ENCODE results near the gene NMT1. TPM values are rescaled to one million over a fixed set of nuclear protein-coding genes. Genes with fewer than 3 reads are reported as not detected.

Gene NMT1
- total and polyA plus RNA-seq, 2 of the 13 experiments (the other 11 are each of a cell fraction or from before 2014, with no cell fraction given), result 75.7 to 142 TPM

- TF ChIP-seq ZHX1 (CRISPR knock-in tag; IDR thresholded peaks at IDR 0.05; ENCODE audit: low read depth), result no peak
- TF ChIP-seq, protein P1, sequence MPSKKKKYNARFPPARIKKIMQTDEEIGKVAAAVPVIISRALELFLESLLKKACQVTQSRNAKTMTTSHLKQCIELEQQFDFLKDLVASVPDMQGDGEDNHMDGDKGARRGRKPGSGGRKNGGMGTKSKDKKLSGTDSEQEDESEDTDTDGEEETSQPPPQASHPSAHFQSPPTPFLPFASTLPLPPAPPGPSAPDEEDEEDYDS (CRISPR knock-in tag; IDR thresholded peaks at IDR 0.05), result no peak
- no peak for TF ChIP-seq ZFP90 (CRISPR knock-in tag; IDR thresholded peaks at IDR 0.05; ENCODE audit: borderline replicate concordance)
- TF ChIP-seq NFE2L1 (CRISPR knock-in tag; IDR thresholded peaks at IDR 0.05; ENCODE audit: borderline replicate concordance), result no peak
- no peak for TF ChIP-seq TOPORS (CRISPR knock-in tag; IDR thresholded peaks at IDR 0.05)
- TF ChIP-seq ZNF576 (CRISPR knock-in tag; IDR thresholded peaks at IDR 0.05), result no peak
- no peak for TF ChIP-seq U2AF2 (IDR thresholded peaks at IDR 0.05; ENCODE audit: low read depth, low read length)
- no peak for TF ChIP-seq ZSCAN30 (CRISPR knock-in tag; IDR thresholded peaks at IDR 0.05)
- no peak for TF ChIP-seq ZFP36L1 (CRISPR knock-in tag; IDR thresholded peaks at IDR 0.05)
- TF ChIP-seq, protein P2, sequence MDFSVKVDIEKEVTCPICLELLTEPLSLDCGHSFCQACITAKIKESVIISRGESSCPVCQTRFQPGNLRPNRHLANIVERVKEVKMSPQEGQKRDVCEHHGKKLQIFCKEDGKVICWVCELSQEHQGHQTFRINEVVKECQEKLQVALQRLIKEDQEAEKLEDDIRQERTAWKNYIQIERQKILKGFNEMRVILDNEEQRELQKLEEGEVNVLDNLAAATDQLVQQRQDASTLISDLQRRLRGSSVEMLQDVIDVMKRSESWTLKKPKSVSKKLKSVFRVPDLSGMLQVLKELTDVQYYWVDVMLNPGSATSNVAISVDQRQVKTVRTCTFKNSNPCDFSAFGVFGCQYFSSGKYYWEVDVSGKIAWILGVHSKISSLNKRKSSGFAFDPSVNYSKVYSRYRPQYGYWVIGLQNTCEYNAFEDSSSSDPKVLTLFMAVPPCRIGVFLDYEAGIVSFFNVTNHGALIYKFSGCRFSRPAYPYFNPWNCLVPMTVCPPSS (IDR thresholded peaks at IDR 0.05), result no peak
- TF ChIP-seq ZNF747 (CRISPR knock-in tag; IDR thresholded peaks at IDR 0.05; ENCODE audit: borderline replicate concordance), result no peak
- no peak for TF ChIP-seq ZNF264 (CRISPR knock-in tag; IDR thresholded peaks at IDR 0.05)
- TF ChIP-seq, protein P3, sequence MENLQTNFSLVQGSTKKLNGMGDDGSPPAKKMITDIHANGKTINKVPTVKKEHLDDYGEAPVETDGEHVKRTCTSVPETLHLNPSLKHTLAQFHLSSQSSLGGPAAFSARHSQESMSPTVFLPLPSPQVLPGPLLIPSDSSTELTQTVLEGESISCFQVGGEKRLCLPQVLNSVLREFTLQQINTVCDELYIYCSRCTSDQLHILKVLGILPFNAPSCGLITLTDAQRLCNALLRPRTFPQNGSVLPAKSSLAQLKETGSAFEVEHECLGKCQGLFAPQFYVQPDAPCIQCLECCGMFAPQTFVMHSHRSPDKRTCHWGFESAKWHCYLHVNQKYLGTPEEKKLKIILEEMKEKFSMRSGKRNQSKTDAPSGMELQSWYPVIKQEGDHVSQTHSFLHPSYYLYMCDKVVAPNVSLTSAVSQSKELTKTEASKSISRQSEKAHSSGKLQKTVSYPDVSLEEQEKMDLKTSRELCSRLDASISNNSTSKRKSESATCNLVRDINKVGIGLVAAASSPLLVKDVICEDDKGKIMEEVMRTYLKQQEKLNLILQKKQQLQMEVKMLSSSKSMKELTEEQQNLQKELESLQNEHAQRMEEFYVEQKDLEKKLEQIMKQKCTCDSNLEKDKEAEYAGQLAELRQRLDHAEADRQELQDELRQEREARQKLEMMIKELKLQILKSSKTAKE (CRISPR knock-in tag; IDR thresholded peaks at IDR 0.05; ENCODE audit: borderline replicate concordance), result no peak
- no peak for TF ChIP-seq POLR2AphosphoS2 (IDR thresholded peaks at IDR 0.05; ENCODE audit: low read depth, low read length)
- no peak for TF ChIP-seq SUZ12 (IDR thresholded peaks at IDR 0.05; ENCODE audit: low read depth, low read length)
- TF ChIP-seq ISX (CRISPR knock-in tag; conservative IDR thresholded peaks at IDR 0.05), result no peak
- TF ChIP-seq KDM1A (CRISPR knock-in tag; IDR thresholded peaks at IDR 0.05), result no peak
- TF ChIP-seq ZNF672 (CRISPR knock-in tag; IDR thresholded peaks at IDR 0.05), result no peak
- peak; percentile 83 for TF ChIP-seq JUND (CRISPR knock-in tag; IDR thresholded peaks at IDR 0.05)
- no peak for TF ChIP-seq ZNF790 (CRISPR knock-in tag; IDR thresholded peaks at IDR 0.05; ENCODE audit: borderline replicate concordance)
- no peak for TF ChIP-seq HIC2 (CRISPR knock-in tag; IDR thresholded peaks at IDR 0.05; ENCODE audit: low read depth)
- TF ChIP-seq MTERF4 (CRISPR knock-in tag; IDR thresholded peaks at IDR 0.05), result no peak
Observed at GRCh38 chr17:45016823-45017222, 44.3 kb upstream of the NMT1 start (continued).

Measured in HepG2 (cell line).